Stimulated activated CD4-positive, alpha-beta T cell treated with anti-CD3 and anti-CD28 coated beads, Interleukin-2, amount 100 ng/mL, for 48 hours (primary cell): ENCODE results near the gene CD28.

Source experiments
- DNase-seq, 2 donors: peaks; one replicate each; pipeline ENCODE4 v3.0.0-alpha.2; 2020

Gene CD28

GRCh38 chr2:203706403-203706802, at the start of gene CD28:
CD28 (plus strand) TSS chr2:203706639; CDS start chr2:203706697, 58 bp downstream.
- peak; percentile 75 to 76 for DNase-seq

DNA sequence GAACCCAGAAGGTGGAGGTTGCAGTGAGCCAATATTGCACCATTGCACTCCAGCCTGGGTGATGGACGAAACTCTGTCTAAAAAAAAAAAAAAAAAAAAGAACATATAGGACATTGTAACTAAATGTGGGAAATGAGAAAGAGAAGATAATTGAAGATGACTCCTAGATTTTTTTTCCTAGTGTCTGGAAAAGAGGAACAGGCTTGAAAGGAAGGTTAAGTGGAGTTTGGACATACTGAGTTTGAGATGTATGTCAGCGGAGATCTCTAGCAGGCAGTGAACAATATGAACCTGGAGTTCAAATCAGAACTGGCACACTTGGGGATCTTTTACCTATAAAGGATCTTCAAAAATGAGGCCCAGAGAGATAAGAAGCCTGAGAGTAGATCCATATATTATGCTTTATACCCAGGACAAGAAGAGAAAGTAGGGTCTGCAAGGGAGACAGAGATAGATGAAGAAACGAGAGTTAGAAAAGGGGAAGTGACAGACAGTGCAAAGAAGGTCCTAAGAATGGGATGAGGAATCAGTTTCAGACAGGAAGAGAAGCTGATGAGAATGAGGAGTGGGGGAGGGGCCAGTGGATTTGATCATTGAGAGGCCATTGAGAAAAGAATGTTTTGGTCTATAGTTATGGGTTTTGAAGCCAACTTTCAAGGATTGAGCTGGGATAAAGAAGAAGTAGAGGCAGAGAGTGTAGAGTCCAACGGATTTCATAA, 46.9 kb upstream of the CD28 start:
- DNase-seq, result no peak

GRCh38 chr2:203660465-203660864, 46.0 kb upstream of the CD28 start:
- DNase-seq, result no peak

- DNase-seq, result no peak
Measured at GRCh38 chr2:203661279-203661908, 45.0 kb upstream of the CD28 start.

GRCh38 chr2:203662487-203662886, 44.0 kb upstream of the CD28 start:
- no peak for DNase-seq

- no peak for DNase-seq
Measured at GRCh38 chr2:203662951-203663350, 43.5 kb upstream of the CD28 start.

- no peak for DNase-seq
Measured at GRCh38 chr2:203664029-203664755, 42.2 kb upstream of the CD28 start.

GRCh38 chr2:203667838-203668237, 38.6 kb upstream of the CD28 start:
- DNase-seq, result no peak

GRCh38 chr2:203669820-203670219, 36.6 kb upstream of the CD28 start:
- DNase-seq, result no peak

DNA sequence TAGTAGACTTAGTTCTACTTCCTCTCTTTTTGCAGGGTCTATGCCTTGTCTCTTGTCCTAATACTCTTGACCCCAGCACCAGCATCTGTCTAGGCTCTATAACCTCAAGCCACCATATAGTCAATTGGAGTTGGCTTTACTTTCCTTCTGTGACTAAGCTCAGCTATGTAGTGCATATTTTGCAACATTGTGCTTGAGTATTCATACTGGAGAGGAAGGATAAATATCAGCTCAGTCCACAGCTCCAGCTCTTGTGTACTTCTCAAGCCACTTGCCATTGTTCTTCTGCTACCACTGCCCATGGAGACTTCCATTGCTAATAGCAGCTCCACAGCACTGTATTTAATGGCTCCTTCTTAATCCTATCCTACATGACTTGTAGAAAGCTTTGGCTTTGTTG, 35.5 kb upstream of the CD28 start:
- DNase-seq, result no peak

DNA sequence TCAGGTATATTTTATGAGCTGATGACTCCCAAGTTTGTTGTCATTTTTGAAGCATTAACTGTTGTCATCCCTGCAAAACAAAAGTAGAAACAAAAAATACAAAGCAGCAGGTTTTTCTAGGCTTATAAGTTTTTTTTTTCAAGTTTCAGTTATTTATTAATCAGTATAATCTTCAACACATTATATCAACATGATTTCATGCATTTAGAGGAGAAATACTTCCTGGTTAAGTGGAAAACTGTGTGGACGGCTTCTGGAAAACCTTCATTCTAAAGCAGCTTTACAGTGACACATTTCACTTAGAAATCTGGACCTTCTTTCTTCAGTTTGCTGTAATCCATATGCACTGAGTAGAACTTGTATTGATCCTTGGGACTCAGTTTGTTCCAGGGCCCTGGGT, 34.6 kb upstream of the CD28 start:
- DNase-seq, result no peak

DNA sequence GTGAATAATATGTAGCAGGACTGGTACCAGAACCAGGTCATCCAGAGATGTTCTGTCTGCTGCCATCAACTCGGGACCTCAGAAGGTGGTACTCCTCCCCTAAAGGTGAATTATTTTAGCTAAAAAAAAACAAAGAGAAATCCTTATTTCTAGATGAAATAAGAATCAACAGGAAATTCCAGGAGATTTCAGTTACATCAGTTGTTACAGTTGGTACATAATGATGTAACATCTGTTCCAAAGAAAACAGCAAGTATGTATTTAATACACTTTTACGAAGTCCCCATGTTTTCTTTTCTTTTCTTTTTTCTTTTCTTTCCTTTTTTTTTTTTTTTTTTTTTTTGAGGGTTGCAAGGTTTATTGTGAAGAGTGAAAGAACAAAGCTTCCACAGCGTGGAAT, 33.6 kb upstream of the CD28 start:
- DNase-seq, result no peak

- peak in 1 of 2 donors; percentile 11 for DNase-seq
Measured at GRCh38 chr2:203673933-203674332, 32.5 kb upstream of the CD28 start.

- DNase-seq, result no peak
Measured at GRCh38 chr2:203675086-203675485, 31.4 kb upstream of the CD28 start.

DNA sequence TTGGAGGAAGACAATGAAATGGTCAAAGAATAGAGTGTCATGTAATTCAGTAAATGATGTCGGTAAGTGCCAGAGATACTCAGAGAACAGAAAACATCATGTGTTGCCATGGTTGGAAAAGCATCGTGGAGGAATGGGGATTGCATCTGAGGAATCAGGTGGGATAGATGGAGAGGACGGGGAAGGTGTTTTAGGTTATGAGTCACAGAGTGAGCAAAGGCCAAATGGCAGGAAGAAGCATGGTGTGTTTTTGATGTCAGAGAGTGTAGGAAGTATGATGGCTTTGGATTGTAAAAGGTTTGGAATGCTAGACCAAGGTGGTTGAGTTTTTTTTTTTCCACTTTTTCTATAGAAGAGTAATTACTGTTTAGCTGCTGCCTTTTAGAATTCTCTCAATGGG, 27.5 kb upstream of the CD28 start:
- DNase-seq, result no peak

GRCh38 chr2:203679401-203679800, 27.0 kb upstream of the CD28 start:
- DNase-seq, result no peak

GRCh38 chr2:203681978-203682377, 24.5 kb upstream of the CD28 start:
- no peak for DNase-seq

DNA sequence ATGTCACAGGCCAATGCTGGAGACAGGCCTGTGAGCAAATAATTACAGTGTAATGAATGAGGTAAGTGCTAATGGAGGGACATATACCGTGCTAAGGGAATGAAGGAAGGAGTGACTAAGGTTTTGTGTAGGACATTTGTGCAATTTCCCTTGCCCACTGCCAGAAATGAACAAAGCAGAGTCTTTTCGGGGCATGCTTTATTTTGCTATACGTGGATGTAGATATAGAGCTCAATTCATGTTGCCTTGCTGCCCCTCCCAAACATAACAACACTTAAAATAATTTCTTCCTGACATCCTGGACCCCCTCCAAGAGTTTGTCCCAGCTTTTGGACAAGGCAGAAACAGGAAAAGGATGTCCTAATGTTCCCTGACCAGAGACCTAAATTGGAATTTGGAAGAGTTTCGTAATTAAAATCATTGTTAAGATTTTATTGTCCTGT, 23.7 kb upstream of the CD28 start:
- DNase-seq, result no peak

GRCh38 chr2:203683421-203683820, 23.0 kb upstream of the CD28 start:
- no peak for DNase-seq

DNA sequence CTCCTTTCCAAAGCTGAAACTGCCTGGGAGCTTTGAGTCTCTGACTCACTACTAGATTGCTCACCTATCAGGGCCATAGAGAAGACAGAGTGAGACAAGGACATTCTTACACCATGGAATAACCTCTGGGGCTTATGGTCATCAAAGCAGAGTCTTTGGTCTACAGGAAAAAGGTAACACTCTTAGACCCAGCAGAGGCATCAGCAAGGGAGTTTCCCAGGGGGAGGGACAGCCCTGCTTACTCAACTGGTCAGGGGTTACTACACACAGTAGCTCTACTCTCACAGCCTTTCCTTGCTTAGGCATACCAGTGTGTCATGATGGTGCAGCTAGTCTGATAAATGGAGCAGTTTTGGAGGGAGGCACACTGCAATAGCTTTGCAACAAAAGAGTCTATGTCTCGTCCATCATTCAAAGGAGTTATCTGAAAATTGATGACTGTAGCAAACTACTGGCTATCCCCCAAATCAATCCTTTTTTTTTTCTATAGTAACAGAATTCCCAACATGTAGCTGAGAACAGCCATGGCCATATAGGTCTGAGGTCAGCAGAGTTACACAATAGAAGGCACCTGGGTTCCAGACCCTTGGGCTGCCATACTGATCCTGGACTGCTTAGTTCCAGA, 22.4 kb upstream of the CD28 start:
- no peak for DNase-seq

GRCh38 chr2:203685081-203685621, 21.3 kb upstream of the CD28 start:
- DNase-seq, result no peak

GRCh38 chr2:203685789-203686420, 20.5 kb upstream of the CD28 start:
- no peak for DNase-seq

GRCh38 chr2:203687165-203687564, 19.3 kb upstream of the CD28 start:
- no peak for DNase-seq
